HFFc6 (cell line): ENCODE measurements around the gene ACSS1. TPM values are rescaled to one million over a fixed set of nuclear protein-coding genes. Genes with fewer than 3 reads are reported as not detected.

Source experiments
- DNase-seq: peaks from one replicate; pipeline ENCODE4 v3.0.0-alpha.2; 2018
- H3K27ac Mint-ChIP-seq: 2 replicates; pipeline ENCODE4 v1.8.0; 2020; ENCODE audit warnings: mild to moderate bottlenecking, mixed read lengths
- H3K27me3 Mint-ChIP-seq: 2 replicates; pipeline ENCODE4 v1.8.0; 2021; ENCODE audit warnings: mild to moderate bottlenecking, moderate library complexity, mixed read lengths; ENCODE audit not compliant: insufficient read depth
- H3K36me3 Mint-ChIP-seq: 2 replicates; pipeline ENCODE4 v1.8.0; 2021; ENCODE audit warnings: low read depth, mixed read lengths
- H3K4me1 Mint-ChIP-seq: 2 replicates; pipeline ENCODE4 v1.8.0; 2020; ENCODE audit warnings: low read depth, mixed read lengths
- H3K4me3 Mint-ChIP-seq: 2 replicates; pipeline ENCODE4 v1.8.0; 2020; ENCODE audit warnings: mild to moderate bottlenecking, moderate library complexity, mixed read lengths
- H3K9me3 Mint-ChIP-seq: 2 replicates; pipeline ENCODE4 v1.8.0; 2020; ENCODE audit warnings: mild to moderate bottlenecking, mixed read lengths
- total RNA-seq, 6 experiments: library from RNA; stranded (reverse); fragmentation: NEBNext Ultra II Directional; extraction: Animal tissue kit (Norgen Biotek cat#: 25700); gene quantifications; 2 replicates in 1 of 6; 3 replicates in 5 of 6; pipeline ENCODE4 v1.2.3, GENCODE V29; 2021
- TF ChIP-seq, protein P1 (sequence below): fragments of 200-600 bp; sonication (generic); IDR thresholded peaks from 2 replicates; pipeline ENCODE4 v1.5.0; 2021; ENCODE audit warnings: antibody characterized with exemption, mild to moderate bottlenecking

Gene ACSS1
- total RNA-seq, 6 experiments from 2014 or later: 0.80 to 1.4 (median 1.2) TPM

DNA sequence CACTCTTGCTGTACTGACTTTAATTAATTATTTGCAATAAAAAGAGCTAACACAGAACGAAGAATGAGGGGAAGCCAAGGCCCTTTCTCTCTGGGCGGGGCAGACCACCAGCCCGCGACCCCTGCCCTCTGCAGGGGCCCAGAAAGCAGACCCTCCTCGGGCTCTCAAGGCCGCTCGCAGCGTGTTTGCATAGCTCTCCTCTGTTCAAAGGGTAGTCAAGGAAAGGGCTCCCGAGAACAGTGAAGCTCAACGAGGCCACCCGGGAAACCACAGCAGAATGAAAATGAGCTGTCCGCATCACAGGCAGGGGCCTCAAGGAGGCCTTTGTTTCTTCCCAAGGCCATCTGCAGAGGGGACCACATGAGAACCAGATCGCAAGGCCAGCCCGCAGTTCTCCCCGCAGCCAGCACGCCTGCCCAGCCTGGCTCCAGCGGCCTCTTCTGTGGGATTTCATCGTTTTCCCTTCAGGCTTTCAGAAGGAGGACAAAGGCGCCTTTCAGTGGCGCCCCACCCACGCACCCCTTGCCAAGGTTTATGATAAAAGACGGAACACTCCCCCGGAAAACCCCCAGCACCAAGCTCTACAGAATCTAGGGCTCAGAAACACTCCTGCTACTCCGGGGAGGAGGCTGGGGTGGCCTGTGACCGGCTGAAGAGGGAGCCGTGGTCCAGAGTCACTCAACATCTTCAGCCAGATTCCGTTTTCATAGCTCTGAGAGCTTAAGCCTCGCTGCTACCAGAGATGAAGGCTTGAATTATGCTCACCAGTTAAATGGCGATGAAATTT lies 25.3 kb downstream of the ACSS1 start:
- TF ChIP-seq, protein P1, sequence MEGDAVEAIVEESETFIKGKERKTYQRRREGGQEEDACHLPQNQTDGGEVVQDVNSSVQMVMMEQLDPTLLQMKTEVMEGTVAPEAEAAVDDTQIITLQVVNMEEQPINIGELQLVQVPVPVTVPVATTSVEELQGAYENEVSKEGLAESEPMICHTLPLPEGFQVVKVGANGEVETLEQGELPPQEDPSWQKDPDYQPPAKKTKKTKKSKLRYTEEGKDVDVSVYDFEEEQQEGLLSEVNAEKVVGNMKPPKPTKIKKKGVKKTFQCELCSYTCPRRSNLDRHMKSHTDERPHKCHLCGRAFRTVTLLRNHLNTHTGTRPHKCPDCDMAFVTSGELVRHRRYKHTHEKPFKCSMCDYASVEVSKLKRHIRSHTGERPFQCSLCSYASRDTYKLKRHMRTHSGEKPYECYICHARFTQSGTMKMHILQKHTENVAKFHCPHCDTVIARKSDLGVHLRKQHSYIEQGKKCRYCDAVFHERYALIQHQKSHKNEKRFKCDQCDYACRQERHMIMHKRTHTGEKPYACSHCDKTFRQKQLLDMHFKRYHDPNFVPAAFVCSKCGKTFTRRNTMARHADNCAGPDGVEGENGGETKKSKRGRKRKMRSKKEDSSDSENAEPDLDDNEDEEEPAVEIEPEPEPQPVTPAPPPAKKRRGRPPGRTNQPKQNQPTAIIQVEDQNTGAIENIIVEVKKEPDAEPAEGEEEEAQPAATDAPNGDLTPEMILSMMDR: no peak
- Mint-ChIP-seq H3K27ac (no peak overlapping the region), H3K36me3 (no peaks in the 10 kb centered on the region), H3K27me3 (peaks cover 7% of the 10 kb centered on the region), H3K4me1 (no peaks in the 10 kb centered on the region), H3K9me3 (no peaks in the 10 kb centered on the region), H3K4me3 (no peak overlapping the region)
- no peak for DNase-seq

GRCh38 chr20:25032065-25032477 lies 25.9 kb downstream of the ACSS1 start:
- TF ChIP-seq, protein P1: no peak
- H3K27me3 Mint-ChIP-seq: peaks cover 6% of the 10 kb centered on the region
- H3K9me3 Mint-ChIP-seq: no peaks in the 10 kb centered on the region
- H3K4me1 Mint-ChIP-seq: no peaks in the 10 kb centered on the region
- H3K27ac Mint-ChIP-seq: no peak overlapping the region
- H3K4me3 Mint-ChIP-seq: no peak overlapping the region
- H3K36me3 Mint-ChIP-seq: no peaks in the 10 kb centered on the region
- no peak for DNase-seq

DNA sequence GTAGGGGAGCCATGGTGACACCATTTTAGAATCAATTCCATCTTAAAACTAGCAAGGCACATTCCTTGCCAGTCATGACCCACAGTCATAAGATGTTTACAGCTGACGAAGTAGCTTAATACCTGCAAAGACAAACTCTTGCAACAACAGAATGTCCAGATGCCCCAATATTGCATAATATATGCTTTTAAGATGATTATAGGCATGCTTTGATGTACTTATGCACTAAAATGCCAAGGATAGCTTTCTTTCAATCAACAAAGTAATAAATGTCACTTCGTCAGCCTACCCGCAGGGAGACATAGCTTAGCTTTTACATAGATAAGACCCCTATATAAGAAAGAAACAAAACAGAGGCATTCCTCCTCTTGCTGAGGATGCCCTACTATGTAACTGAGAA lies 26.7 kb downstream of the ACSS1 start:
- Mint-ChIP-seq H3K4me3 (no peak overlapping the region), H3K27me3 (peaks cover 6% of the 10 kb centered on the region), H3K27ac (no peak overlapping the region), H3K36me3 (no peaks in the 10 kb centered on the region), H3K4me1 (no peaks in the 10 kb centered on the region), H3K9me3 (no peaks in the 10 kb centered on the region)
- no peak for DNase-seq
- TF ChIP-seq, protein P1: no peak

GRCh38 chr20:25030649-25031207 lies 27.2 kb downstream of the ACSS1 start:
- DNase-seq: no peak
- no peak overlapping the region for H3K4me3 Mint-ChIP-seq
- H3K27me3 Mint-ChIP-seq: peaks cover 6% of the 10 kb centered on the region
- no peak overlapping the region for H3K27ac Mint-ChIP-seq
- no peaks in the 10 kb centered on the region for H3K9me3 Mint-ChIP-seq
- H3K36me3 Mint-ChIP-seq: no peaks in the 10 kb centered on the region
- TF ChIP-seq, protein P1: no peak
- H3K4me1 Mint-ChIP-seq: no peaks in the 10 kb centered on the region

DNA sequence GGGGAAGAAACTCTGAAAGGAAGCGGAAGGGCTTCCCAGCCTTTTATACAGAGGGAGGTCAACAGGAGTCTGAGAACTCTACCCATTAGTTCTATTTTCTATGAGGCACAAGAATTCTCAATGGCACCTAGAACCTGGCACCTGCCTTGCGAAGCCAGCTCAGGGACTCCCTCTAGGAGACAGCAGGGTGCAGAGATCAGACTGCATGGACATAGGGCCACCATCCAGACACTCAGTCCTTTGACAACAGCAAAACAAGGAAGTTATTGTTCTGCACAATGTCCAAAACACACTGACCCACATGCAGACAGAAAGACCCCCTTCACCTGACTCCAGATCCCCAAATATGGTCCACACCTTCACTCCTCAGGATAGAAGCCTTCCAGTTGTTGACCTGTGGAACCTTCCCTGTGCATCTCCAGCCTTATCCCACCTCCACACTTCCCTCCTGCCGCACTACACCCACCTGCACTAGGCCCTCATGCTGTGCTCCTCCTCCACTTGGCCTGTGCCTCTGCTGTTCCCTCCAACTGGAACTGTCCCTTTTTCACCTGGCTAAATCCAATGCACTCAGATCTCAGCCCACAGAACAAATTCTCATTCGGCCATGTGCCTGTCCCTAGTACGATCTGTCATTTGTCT lies 27.8 kb downstream of the ACSS1 start:
- H3K9me3 Mint-ChIP-seq: no peaks in the 10 kb centered on the region
- H3K36me3 Mint-ChIP-seq: no peaks in the 10 kb centered on the region
- H3K27ac Mint-ChIP-seq: no peak overlapping the region
- peaks cover 6% of the 10 kb centered on the region for H3K27me3 Mint-ChIP-seq
- no peak for DNase-seq
- H3K4me3 Mint-ChIP-seq: no peak overlapping the region
- TF ChIP-seq, protein P1: no peak
- H3K4me1 Mint-ChIP-seq: no peaks in the 10 kb centered on the region
